Diencephalon (tissue), 1 donor: ENCODE results near the gene BACH1. TPM values are rescaled to one million over a fixed set of nuclear protein-coding genes. Genes with fewer than 3 reads are reported as not detected.

ENCODE experiments used
- total RNA-seq: library from RNA; depleted of rRNA; stranded (reverse); fragments of >200 nt; gene quantifications from one replicate; pipeline ENCODE4 v1.2.3, GENCODE V29; 2014

BACH1 gene
- total RNA-seq: 144 TPM

DNA sequence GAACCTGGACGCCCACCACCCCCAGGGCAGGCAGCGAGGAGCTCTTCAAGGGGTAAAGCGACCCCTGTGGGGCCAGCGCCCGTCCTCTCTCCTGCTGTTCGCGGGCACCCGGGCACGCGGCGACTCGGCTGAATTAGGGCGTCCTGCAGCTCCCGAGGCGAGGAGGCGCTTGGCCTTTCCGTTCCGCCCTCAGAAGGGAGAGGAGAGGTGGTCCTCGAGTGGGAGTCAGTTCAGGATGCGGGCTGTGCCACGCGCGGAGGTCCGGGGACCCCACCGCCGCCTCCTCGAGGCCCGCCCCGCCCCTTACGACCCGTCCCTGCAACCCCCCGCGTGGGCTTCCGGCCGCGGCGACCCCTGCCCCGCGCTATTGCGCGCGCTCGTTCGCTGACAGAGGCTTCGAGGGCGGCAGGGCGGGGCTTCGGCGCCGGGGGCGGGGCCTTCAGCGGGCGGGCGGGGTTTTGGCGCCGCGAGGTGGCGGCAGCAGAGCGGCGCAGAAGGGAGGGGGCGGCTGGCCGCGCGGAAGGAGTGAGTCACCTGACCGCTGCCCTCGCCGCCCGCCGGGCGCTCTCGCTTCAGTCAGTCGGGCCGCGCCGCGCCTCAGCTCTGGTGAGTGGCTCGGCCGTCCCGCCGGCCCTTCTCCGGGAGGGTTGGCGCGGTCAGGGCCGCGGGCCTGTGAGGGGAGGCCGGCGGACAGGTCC, at the start of gene BACH1:
Gene BACH1, plus strand, starts transcription at position 575 of the 698 bp plus-strand sequence. CDS start 22,359 bp downstream, outside the sequence.

Other genes starting within 250 kb of the BACH1 start
- gene CCT8, start 225.3 kb upstream of the BACH1 start, total RNA-seq: 179 TPM
- gene MAP3K7CL, start 168.3 kb upstream of the BACH1 start, total RNA-seq: 2.8 TPM